Gastrocnemius medialis (tissue), 4 donors: ENCODE measurements around the gene C1orf174.

Experiments used
- POLR2A ChIP-seq, 2 donors: fragments of 450-650 bp; IDR thresholded peaks; one replicate each; pipeline ENCODE4 v1.6.1; 2017; ENCODE audit warnings: antibody characterized with exemption in 2 of 2, mild to moderate bottlenecking in 2 of 2, moderate library complexity in 2 of 2
- TF ChIP-seq, protein P1 (sequence below), 5 experiments: fragments of 450-650 bp in 3 of 5; fragments of 200-600 bp in 2 of 5; sonication (generic) in 2 of 5; IDR thresholded peaks in 4 of 5; conservative IDR thresholded peaks in 1 of 5; 1 replicate in 4 of 5; 2 replicates in 1 of 5; pipeline ENCODE4 v1.5.1; 2016 to 2019; ENCODE audit warnings: antibody characterized with exemption in 5 of 5, mild to moderate bottlenecking in 3 of 5, moderate library complexity in 3 of 5

DNA sequence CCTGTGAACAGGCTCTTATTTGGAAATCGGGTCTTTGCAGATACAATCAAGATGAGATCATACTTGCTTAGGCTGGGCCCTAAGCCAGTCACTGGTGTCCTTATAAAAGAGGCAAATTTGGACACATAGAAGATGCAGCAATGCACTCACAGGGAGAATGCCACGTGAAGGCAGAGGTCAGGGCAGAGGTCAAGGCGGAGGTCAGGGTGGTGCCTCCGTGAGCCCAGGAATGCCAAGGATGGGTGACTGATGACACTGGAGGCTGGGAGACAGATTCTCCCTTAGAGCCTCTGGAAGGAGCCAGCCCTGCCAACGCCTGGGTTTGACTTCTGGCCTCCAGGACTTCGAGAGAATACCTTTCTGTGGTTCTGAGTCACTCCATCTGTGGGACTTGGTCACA lies 22.8 kb upstream of the C1orf174 start:
- TF ChIP-seq POLR2A (IDR thresholded peaks at IDR 0.05): no peak
- TF ChIP-seq, protein P1, sequence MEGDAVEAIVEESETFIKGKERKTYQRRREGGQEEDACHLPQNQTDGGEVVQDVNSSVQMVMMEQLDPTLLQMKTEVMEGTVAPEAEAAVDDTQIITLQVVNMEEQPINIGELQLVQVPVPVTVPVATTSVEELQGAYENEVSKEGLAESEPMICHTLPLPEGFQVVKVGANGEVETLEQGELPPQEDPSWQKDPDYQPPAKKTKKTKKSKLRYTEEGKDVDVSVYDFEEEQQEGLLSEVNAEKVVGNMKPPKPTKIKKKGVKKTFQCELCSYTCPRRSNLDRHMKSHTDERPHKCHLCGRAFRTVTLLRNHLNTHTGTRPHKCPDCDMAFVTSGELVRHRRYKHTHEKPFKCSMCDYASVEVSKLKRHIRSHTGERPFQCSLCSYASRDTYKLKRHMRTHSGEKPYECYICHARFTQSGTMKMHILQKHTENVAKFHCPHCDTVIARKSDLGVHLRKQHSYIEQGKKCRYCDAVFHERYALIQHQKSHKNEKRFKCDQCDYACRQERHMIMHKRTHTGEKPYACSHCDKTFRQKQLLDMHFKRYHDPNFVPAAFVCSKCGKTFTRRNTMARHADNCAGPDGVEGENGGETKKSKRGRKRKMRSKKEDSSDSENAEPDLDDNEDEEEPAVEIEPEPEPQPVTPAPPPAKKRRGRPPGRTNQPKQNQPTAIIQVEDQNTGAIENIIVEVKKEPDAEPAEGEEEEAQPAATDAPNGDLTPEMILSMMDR (IDR thresholded peaks at IDR 0.05 in 4 of 5, conservative IDR thresholded peaks at IDR 0.05 in 1 of 5): no peak
